BLaER1 (cell line): ENCODE measurements around the gene SLC13A2.

ENCODE experiments used
- H3K27ac ChIP-seq: shearing (Covaris generic); formaldehyde crosslinking; 2 replicates; pipeline ENCODE4 v1.8.1; 2022
- H3K27me3 ChIP-seq: shearing (Covaris generic); formaldehyde crosslinking; 2 replicates; pipeline ENCODE4 v1.8.1; 2022
- H3K36me3 ChIP-seq: shearing (Covaris generic); formaldehyde crosslinking; 2 replicates; pipeline ENCODE4 v1.8.1; 2022
- H3K4me1 ChIP-seq: shearing (Covaris generic); formaldehyde crosslinking; 2 replicates; pipeline ENCODE4 v1.8.1; 2022
- H3K4me2 ChIP-seq: shearing (Covaris generic); formaldehyde crosslinking; 2 replicates; pipeline ENCODE4 v1.8.1; 2022
- H3K4me3 ChIP-seq: shearing (Covaris generic); formaldehyde crosslinking; 2 replicates; pipeline ENCODE4 v1.8.1; 2022
- H3K9ac ChIP-seq: shearing (Covaris generic); formaldehyde crosslinking; 2 replicates; pipeline ENCODE4 v1.8.1; 2022
- H3K9me3 ChIP-seq: shearing (Covaris generic); formaldehyde crosslinking; 2 replicates; pipeline ENCODE4 v1.8.1; 2022
- H4K20me1 ChIP-seq: shearing (Covaris generic); formaldehyde crosslinking; 2 replicates; pipeline ENCODE4 v1.8.1; 2022
- Cebpa-rat ChIP-seq: shearing (Covaris generic); IDR thresholded peaks from 2 replicates; pipeline ENCODE4 v1.8.1; 2022

SLC13A2 gene

DNA sequence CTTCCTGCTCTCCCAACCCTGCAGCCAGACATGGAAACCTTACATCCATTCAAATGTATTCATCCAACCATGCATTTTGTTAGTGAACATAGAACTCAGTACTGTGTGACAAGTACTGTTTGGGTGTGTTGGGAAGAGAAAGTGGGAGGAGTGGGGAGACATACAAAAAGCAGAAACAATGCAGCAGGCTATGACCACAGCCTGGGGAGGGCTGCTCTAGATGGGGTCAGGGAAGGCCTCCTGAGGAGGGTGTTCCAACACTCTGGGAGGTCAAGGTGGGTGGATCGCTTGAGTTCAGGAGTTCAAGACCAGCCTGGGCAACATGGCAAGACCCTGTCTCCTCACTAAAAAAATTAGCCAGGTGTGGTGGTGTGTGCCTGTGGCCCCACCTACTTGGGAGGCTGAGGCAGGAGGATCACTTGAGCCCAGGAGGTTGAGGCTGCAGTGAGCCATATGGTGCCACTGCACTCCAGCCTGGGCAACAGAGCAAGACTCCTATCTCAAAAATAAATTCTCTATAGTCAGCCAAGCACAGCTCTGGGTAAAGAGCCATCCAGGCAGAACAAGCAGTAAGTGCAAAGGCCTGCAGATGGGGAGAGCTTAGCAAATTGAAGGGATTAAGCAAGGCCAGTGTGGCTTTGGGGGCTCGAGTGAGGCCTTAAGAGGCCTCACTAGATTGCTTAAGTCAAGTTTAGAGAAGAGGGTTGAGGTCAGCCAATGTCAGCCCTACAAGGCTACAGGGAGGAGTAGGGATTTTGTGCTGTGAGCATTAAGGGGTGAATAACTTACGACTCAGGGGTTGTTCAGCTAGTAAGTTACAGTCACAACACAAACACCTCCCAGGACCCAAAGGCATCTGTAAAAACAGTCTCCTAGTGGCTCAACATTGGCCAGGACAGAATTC, 5.5 kb downstream of the SLC13A2 start:
- Histone ChIP-seq H4K20me1 (no peaks in the 10 kb centered on the region), H3K27me3 (no peaks in the 10 kb centered on the region), H3K36me3 (no peaks in the 10 kb centered on the region), H3K9ac (no peak overlapping the region), H3K4me2 (no peak overlapping the region), H3K9me3 (no peaks in the 10 kb centered on the region), H3K27ac (no peak overlapping the region), H3K4me3 (no peak overlapping the region), H3K4me1 (peaks cover 5% of the 10 kb centered on the region)
- no peak for TF ChIP-seq Cebpa-rat

DNA sequence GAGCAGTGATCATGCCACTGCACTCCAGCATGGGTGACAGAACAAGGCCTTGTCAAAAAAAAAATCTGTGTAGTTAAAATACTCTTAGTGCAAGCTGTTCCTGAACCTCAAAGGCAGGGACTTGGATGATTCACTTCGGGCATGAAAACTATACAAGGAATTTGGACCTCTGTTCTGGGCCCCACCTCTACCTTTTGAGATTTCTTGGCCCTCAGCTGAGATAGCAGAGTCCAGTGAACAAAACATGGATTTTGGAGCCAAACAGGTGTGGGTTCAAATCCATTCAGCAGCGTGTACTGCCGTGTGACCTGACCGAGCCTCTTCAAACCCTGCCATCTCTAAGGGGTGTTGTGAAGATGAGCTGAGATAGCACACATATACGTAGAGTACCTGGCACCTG, 6.8 kb downstream of the SLC13A2 start:
- H3K36me3 ChIP-seq: no peaks in the 10 kb centered on the region
- H3K9me3 ChIP-seq: no peaks in the 10 kb centered on the region
- H3K9ac ChIP-seq: no peak overlapping the region
- H3K4me2 ChIP-seq: no peak overlapping the region
- H3K4me1 ChIP-seq: peaks cover 17% of the 10 kb centered on the region
- no peaks in the 10 kb centered on the region for H3K27me3 ChIP-seq
- no peak overlapping the region for H3K4me3 ChIP-seq
- H3K27ac ChIP-seq: no peak overlapping the region
- H4K20me1 ChIP-seq: no peaks in the 10 kb centered on the region
- no peak for TF ChIP-seq Cebpa-rat

DNA sequence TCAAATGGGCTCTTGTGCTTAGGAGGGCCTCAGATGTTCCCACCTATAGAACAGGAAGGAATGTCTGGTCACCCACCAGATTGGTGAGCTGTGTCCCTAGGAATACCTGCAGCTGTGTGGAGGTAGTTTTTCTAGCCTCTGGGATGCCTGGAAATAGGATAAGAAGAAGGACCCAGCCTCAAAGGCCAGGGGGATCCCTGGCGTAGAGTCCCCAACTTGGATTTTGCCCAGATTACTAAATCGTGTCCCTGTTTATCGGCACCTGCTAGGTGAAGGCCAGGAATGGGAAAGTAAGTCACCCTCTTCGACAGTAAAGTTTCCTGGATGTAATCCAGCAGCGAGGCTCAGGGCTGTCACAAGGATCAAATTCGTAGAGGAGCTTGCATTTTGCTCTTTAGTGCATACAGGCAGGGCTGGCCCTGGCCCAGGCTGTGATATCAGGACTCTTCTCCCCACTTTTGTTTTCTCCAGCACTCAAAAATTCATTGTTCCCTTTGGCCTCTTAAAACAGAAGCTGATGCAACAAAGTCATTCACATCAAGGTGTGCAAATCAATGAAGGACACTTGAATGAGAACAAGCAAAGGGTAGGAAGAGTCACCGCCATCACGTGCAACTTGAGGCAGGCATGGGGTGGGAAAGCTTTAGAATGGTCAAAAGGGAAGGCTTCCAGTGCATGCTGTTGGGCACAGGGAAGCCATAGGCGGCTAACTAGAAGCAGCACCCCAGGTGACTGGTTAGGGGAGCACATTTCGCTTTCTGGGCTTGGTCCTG, 7.5 kb downstream of the SLC13A2 start:
- H3K4me3 ChIP-seq: no peak overlapping the region
- no peaks in the 10 kb centered on the region for H3K9me3 ChIP-seq
- H3K27me3 ChIP-seq: no peaks in the 10 kb centered on the region
- TF ChIP-seq Cebpa-rat: no peak
- H3K9ac ChIP-seq: no peak overlapping the region
- H3K4me1 ChIP-seq: peaks cover 17% of the 10 kb centered on the region
- no peaks in the 10 kb centered on the region for H4K20me1 ChIP-seq
- H3K27ac ChIP-seq: no peak overlapping the region
- H3K36me3 ChIP-seq: no peaks in the 10 kb centered on the region
- no peak overlapping the region for H3K4me2 ChIP-seq

DNA sequence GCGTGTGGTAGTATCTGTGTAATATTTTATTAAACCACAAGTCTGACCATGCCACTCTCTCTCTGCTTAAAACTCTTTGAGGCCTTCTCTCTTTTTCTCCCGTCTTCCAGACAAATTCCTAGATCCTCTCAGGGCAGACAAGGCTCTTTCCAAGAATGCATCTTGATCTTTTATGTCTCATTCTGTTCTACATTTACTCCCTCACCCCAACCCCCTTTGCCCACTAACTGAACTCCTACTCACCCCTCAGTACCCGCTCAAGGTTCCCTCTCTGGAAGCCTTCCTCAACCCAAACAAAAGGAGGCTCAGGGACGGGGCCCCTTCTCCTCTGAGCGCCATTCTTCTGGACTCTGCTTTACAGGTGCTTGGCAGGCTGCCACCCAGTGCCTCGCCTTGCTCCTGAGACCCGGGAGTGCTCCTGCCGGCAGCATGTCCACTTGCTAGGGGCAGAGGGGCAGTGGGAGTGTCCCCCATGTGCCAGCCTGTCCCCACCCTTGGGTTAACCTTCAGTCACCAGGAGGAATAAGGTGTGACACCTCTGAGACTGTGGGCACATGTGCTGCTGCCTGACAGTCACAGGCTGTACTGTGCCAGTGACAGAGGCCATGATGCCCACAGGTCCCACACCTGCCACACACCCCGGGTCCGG, 9.2 kb downstream of the SLC13A2 start:
- Histone ChIP-seq H3K27ac (no peak overlapping the region), H3K27me3 (no peaks in the 10 kb centered on the region), H3K4me2 (no peak overlapping the region), H3K9me3 (no peaks in the 10 kb centered on the region), H3K4me1 (peaks cover 31% of the 10 kb centered on the region), H3K4me3 (no peak overlapping the region), H3K9ac (no peak overlapping the region), H3K36me3 (no peaks in the 10 kb centered on the region), H4K20me1 (no peaks in the 10 kb centered on the region)
- TF ChIP-seq Cebpa-rat: no peak

DNA sequence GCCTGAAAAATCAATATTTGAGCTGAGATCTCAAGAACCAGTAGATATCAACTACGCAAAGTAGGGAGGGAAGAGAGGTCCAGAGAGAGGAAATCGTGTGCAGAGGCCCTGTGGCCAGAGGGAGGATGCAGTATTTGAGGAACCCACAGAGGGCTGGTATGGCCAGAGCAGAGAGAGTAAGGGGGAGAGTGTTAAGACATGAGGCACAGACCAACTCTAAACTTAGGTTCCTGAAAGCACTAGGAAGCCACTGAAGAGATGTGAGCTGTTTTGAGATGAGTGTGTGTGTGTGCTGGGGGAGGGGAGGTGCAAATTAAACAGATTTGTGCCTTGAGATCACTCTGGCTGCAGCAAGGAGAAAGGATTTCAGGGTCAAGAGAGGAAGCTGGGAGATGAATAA, 10.9 kb downstream of the SLC13A2 start:
- no peak overlapping the region for H3K9ac ChIP-seq
- TF ChIP-seq Cebpa-rat: no peak
- H3K27me3 ChIP-seq: no peaks in the 10 kb centered on the region
- H4K20me1 ChIP-seq: no peaks in the 10 kb centered on the region
- no peak overlapping the region for H3K4me3 ChIP-seq
- peak overlapping the region; percentile 40 for H3K4me2 ChIP-seq
- H3K4me1 ChIP-seq: peaks cover 35% of the 10 kb centered on the region
- no peaks in the 10 kb centered on the region for H3K9me3 ChIP-seq
- H3K27ac ChIP-seq: no peak overlapping the region
- no peaks in the 10 kb centered on the region for H3K36me3 ChIP-seq

DNA sequence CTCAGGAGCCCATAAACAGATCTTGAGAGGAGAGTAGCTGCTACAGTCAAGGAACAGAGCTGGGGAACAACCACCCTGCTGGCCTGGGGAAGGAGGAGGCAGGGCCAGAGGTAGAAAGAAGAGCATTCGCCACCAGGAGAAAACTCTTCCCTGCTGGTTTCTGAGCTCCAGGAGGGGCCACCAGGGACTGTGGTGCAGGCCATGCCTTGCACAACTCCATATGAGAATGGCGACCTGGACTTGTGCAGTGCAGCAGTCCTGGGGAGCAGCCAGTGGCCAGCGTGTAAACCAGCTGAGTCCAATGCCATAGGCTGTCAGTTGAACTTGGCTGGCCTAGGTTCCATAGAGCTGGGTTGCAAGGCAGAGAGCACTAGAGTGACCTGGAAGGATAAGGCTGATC, 11.6 kb downstream of the SLC13A2 start:
- H3K4me2 ChIP-seq: 0 out of 2 replicates have a peak overlapping the region, but pooled peaks have one; percentile 40
- H3K27ac ChIP-seq: no peak overlapping the region
- H4K20me1 ChIP-seq: no peaks in the 10 kb centered on the region
- no peak overlapping the region for H3K4me3 ChIP-seq
- no peak for TF ChIP-seq Cebpa-rat
- no peak overlapping the region for H3K9ac ChIP-seq
- no peaks in the 10 kb centered on the region for H3K36me3 ChIP-seq
- H3K9me3 ChIP-seq: no peaks in the 10 kb centered on the region
- H3K27me3 ChIP-seq: no peaks in the 10 kb centered on the region
- peaks cover 35% of the 10 kb centered on the region for H3K4me1 ChIP-seq

DNA sequence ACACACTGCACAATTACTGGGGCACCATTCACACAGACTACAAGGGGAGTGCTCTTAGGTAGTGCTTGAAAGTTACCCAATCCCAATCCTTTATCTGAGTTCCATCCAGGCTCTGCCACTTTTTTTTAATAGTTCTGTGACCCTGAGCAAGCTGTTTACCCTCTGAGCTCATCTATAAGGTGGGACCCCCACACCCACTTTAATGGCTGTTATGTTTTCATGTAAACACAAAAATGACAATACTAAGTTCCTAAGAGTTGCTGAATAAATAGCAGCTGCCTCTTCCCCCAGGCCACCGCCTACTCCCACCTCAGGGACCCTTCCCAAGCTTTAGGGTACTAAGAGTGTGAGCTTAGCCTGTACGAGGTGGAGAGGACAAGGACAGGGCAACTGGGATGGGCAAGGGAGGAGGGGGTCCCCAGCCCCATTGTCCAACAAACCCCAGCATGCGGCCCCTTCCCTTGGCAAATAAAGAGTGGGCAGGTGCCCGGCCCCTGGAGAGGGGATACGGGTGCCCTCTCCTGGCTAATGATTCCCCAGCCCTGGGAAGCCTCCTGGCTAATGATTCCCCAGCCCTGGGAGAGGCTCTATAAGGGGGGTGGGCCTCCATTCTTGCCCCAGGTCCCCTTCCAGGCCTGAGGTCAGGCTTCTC, 14.6 kb downstream of the SLC13A2 start:
- Histone ChIP-seq H3K4me2 (peak overlapping the region; percentile 66; the same call in 1 of the 2 replicates), H3K27me3 (no peaks in the 10 kb centered on the region), H3K27ac (no peak overlapping the region), H3K4me3 (no peak overlapping the region), H4K20me1 (no peaks in the 10 kb centered on the region), H3K36me3 (no peaks in the 10 kb centered on the region), H3K9me3 (no peaks in the 10 kb centered on the region), H3K9ac (no peak overlapping the region), H3K4me1 (peaks cover 49% of the 10 kb centered on the region)
- TF ChIP-seq Cebpa-rat: no peak

DNA sequence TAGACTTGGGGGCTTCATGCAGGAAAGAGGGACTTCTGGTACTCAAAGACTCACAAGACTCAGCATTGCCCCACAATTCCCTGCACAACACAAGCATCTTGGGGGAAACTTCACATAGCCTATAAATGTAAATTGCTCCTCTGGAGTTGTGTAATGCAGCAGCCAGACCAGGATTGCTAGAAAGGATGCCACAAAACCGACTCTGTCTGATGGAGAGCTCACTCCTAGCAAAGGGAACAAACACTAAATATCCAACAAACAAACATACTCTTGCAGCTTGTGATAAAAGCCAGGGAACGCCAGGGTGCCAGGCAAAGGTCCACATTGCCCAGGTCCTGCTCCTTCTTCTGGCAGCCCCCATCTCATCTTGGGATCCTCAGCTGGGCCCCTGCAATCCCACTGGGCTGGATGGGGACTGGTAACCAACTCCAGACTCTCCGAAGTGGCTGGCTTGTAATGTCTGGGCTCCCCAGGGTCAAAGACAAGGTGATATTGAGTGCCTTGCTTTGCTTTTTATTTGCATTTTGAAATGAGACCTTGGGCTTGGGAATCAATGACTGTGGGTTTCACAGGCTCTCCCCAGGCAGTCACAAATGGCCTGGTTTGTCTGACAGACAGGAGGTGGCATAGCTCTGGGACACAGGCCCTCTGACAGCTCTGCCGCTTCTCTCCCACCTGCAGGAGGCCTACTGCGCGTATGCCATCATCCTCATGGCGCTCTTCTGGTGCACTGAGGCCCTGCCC, 15.3 kb downstream of the SLC13A2 start:
- Histone ChIP-seq H3K27me3 (no peaks in the 10 kb centered on the region), H3K27ac (no peak overlapping the region), H3K9ac (no peak overlapping the region), H3K4me3 (no peak overlapping the region), H3K9me3 (no peaks in the 10 kb centered on the region), H3K4me1 (peaks cover 53% of the 10 kb centered on the region), H3K4me2 (no peak overlapping the region), H4K20me1 (no peaks in the 10 kb centered on the region), H3K36me3 (no peaks in the 10 kb centered on the region)
- no peak for TF ChIP-seq Cebpa-rat

DNA sequence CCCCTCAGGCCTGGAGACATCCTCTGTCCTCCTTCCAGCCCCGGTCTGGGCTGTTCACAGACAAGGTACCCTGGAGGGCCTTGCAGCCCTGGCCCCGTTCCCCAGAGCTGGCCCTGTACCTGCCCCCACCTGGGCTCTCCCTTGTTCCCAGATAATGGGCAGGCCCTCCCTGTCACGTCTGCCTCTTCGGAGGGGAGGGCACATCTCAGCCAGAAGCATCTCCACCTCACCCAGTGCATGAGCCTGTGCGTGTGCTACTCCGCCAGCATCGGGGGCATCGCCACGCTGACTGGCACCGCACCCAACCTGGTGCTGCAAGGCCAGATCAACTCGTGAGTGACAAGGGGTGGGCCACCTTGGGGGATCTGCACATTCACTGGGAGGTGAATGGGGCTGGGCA, 17.8 kb downstream of the SLC13A2 start:
- H3K9me3 ChIP-seq: no peaks in the 10 kb centered on the region
- H3K27ac ChIP-seq: no peak overlapping the region
- no peaks in the 10 kb centered on the region for H3K36me3 ChIP-seq
- H3K4me2 ChIP-seq: no peak overlapping the region
- no peak for TF ChIP-seq Cebpa-rat
- no peak overlapping the region for H3K4me3 ChIP-seq
- no peaks in the 10 kb centered on the region for H3K27me3 ChIP-seq
- H3K4me1 ChIP-seq: peaks cover 61% of the 10 kb centered on the region
- no peak overlapping the region for H3K9ac ChIP-seq
- no peaks in the 10 kb centered on the region for H4K20me1 ChIP-seq
